Small intestine (tissue), 7 donors: ENCODE data around the gene LIMA1. TPM values are rescaled to one million over a fixed set of nuclear protein-coding genes. Genes with fewer than 3 reads are reported as not detected.
A peak's percentile ranks its signal among the peaks of the same experiment; 100 is the strongest.
"Not testable (repeated sequence)": the region's sequence is repeated elsewhere in the genome, so short reads cannot be mapped to it uniquely, and the experiment has no call there.

Experiments used
- DNase-seq, 2 donors: peaks; one replicate each; pipeline versions ENCODE4 v3.0.0 to v3.0.0-alpha.2; 2013
- FAIRE-seq: peaks from 2 replicates; lab custom pipeline; 2012; peaks lifted over from hg19 to GRCh38; lab: Jason Lieb, UNC
- H3K27ac ChIP-seq, 3 donors: one replicate each; pipeline ENCODE4 v1.5.1; 2013; ENCODE audit warnings: low read length in 2 of 3, mild to moderate bottlenecking in 2 of 3, control low read depth in 1 of 3, inconsistent platforms in 1 of 3, low read depth in 1 of 3, moderate library complexity in 1 of 3
- H3K27me3 ChIP-seq, 3 donors: one replicate each; pipeline ENCODE4 v1.6.1; 2013; ENCODE audit warnings: low read length in 3 of 3, inconsistent platforms in 1 of 3; ENCODE audit not compliant: control insufficient read depth in 3 of 3, insufficient read depth in 3 of 3
- H3K36me3 ChIP-seq, 3 donors: one replicate each; pipeline ENCODE4 v1.6.1; 2013; ENCODE audit warnings: low read length in 3 of 3, inconsistent platforms in 1 of 3, low read depth in 1 of 3, mild to moderate bottlenecking in 1 of 3, moderate library complexity in 1 of 3; ENCODE audit not compliant: control insufficient read depth in 3 of 3, insufficient read depth in 2 of 3
- H3K4me1 ChIP-seq, 3 donors: one replicate each; pipeline ENCODE4 v1.6.1; 2013; ENCODE audit warnings: low read length in 2 of 3, inconsistent platforms in 1 of 3, low read depth in 1 of 3, mild to moderate bottlenecking in 1 of 3, moderate library complexity in 1 of 3; ENCODE audit not compliant: control insufficient read depth in 3 of 3, insufficient read depth in 2 of 3
- H3K4me3 ChIP-seq, 3 donors: one replicate each; pipeline ENCODE4 v1.5.1; 2013; ENCODE audit warnings: low read length in 3 of 3, control low read depth in 1 of 3, inconsistent platforms in 1 of 3, low read depth in 1 of 3, mild to moderate bottlenecking in 1 of 3, moderate library complexity in 1 of 3
- H3K9me3 ChIP-seq, 2 donors: one replicate each; pipeline ENCODE4 v1.6.1; 2013; ENCODE audit warnings: low read depth in 1 of 2, low read length in 1 of 2; ENCODE audit not compliant: control insufficient read depth in 2 of 2, insufficient read depth in 1 of 2
- WGBS, 3 donors: extraction: QIAGEN DNeasy Blood & Tissue Kit; methylation state at CpG; one replicate each; pipeline ENCODE4 v1.1.7; 2013; 5-methylcytosine and 5-hydroxymethylcytosine counted together
- polyA plus RNA-seq, 4 donors: library from polyadenylated mRNA; stranded (reverse) in 3 of 4; unstranded in 1 of 4; fragments of 200-250 nt in 3 of 4; fragments of 120-200 nt in 1 of 4; gene quantifications; one replicate each; pipeline versions ENCODE4 v1.2.1 to v1.2.3, GENCODE V29; 2013
- donor health status: healthy with polysubstance abuse.
- donor health status: control.
- donor health status: control.
- donor health status: Bipolar disorder and iron deficiency.
- donor health status: healthy.

The LIMA1 gene
- polyA plus RNA-seq, 4 donors, result 89.7 to 219 (median 114) TPM

- 71 to 80% (median 77%) methylated on average over 4 of the region's 4 CpGs for WGBS, 3 donors
- DNase-seq, result no peak
- H3K27ac ChIP-seq, result peak overlapping the region in 1 of 3 donors; percentile 72
- H3K9me3 ChIP-seq, result no peaks in the 10 kb centered on the region
- H3K4me1 ChIP-seq, result peaks cover 3 to 50% (median 12%) of the 10 kb centered on the region in 3 donors
- no peak overlapping the region for H3K4me3 ChIP-seq
- no peak for FAIRE-seq
- no peaks in the 10 kb centered on the region for H3K27me3 ChIP-seq
- H3K36me3 ChIP-seq, result peaks cover 0 to 11% (median 0%) of the 10 kb centered on the region in 3 donors
Observed at GRCh38 chr12:50279501-50279900, 3.8 kb downstream of the LIMA1 start.

- FAIRE-seq (no peak), DNase-seq (no peak)
- Histone ChIP-seq H3K36me3 (peaks cover 0 to 23% (median 0%) of the 10 kb centered on the region in 3 donors), H3K9me3 (no peaks in the 10 kb centered on the region), H3K27ac (peak overlapping the region; percentile 50 to 88 (median 81)), H3K4me3 (no peak overlapping the region), H3K27me3 (no peaks in the 10 kb centered on the region), H3K4me1 (peaks cover 2 to 53% (median 10%) of the 10 kb centered on the region in 3 donors)
- WGBS, 3 donors, result 37 to 57% (median 44%) methylated on average over 3 of the region's 3 CpGs
Observed at GRCh38 chr12:50276912-50277671, 6.2 kb downstream of the LIMA1 start.

- H3K4me1 ChIP-seq, result peaks cover 2 to 61% (median 10%) of the 10 kb centered on the region in 3 donors
- FAIRE-seq (no peak), DNase-seq (peak in 1 of 2 donors; percentile 57)
- H3K27ac ChIP-seq, result peak overlapping the region; percentile 86 to 88 (median 87)
- no peak overlapping the region for H3K4me3 ChIP-seq
- no peaks in the 10 kb centered on the region for H3K9me3 ChIP-seq
- H3K36me3 ChIP-seq, result peaks cover 0 to 24% (median 0%) of the 10 kb centered on the region in 3 donors
- WGBS, 3 donors, result 26 to 61% (median 48%) methylated on average over 2 of the region's 2 CpGs
- H3K27me3 ChIP-seq, result no peaks in the 10 kb centered on the region
Observed at GRCh38 chr12:50276068-50276467, 7.3 kb downstream of the LIMA1 start.

- 0 to 11% (median 8%) methylated on average over 1 of the region's 1 CpG for WGBS, 3 donors
- DNase-seq (peak; percentile 79 to 93), FAIRE-seq (no peak)
- H3K27me3 ChIP-seq, result no peaks in the 10 kb centered on the region
- no peaks in the 10 kb centered on the region for H3K9me3 ChIP-seq
- peak overlapping the region; percentile 86 to 88 (median 87) for H3K27ac ChIP-seq
- peaks cover 2 to 65% (median 10%) of the 10 kb centered on the region in 3 donors for H3K4me1 ChIP-seq
- peaks cover 0 to 24% (median 0%) of the 10 kb centered on the region in 3 donors for H3K36me3 ChIP-seq
- H3K4me3 ChIP-seq, result no peak overlapping the region
Observed at GRCh38 chr12:50275556-50275955, 7.8 kb downstream of the LIMA1 start.

- H3K4me1 ChIP-seq, result peaks cover 2 to 62% (median 10%) of the 10 kb centered on the region in 3 donors
- peaks cover 0 to 26% (median 0%) of the 10 kb centered on the region in 3 donors for H3K36me3 ChIP-seq
- DNase-seq, H3K4me3 ChIP-seq, FAIRE-seq, H3K27me3 ChIP-seq, H3K9me3 ChIP-seq: not testable (repeated sequence)
- H3K27ac ChIP-seq, result peak overlapping the region; percentile 67 to 88 (median 85)
- 52 to 70% (median 64%) methylated on average over 5 of the region's 5 CpGs for WGBS, 3 donors
Observed at GRCh38 chr12:50275127-50275526, 8.2 kb downstream of the LIMA1 start.

GRCh38 chr12:50271724-50272247, 11.5 kb downstream of the LIMA1 start:
- no peak for FAIRE-seq
- 16 to 36% (median 34%) methylated on average over 2 of the region's 2 CpGs for WGBS, 3 donors
- H3K4me1 ChIP-seq, result peaks cover 0 to 56% (median 2%) of the 10 kb centered on the region in 3 donors

GRCh38 chr12:50268482-50268881, 14.8 kb downstream of the LIMA1 start:
- 92 to 95% (median 94%) methylated on average over 2 of the region's 2 CpGs for WGBS, 3 donors
- no peak overlapping the region for H3K4me3 ChIP-seq

More at GRCh38 chr12:50271724-50272247, 11.5 kb downstream of the LIMA1 start:
- no peaks in the 10 kb centered on the region for H3K27me3 ChIP-seq
- peak overlapping the region; percentile 62 to 81 (median 70) for H3K27ac ChIP-seq
- H3K9me3 ChIP-seq, result no peaks in the 10 kb centered on the region
- peak in 1 of 2 donors; percentile 66 for DNase-seq
- no peak overlapping the region for H3K4me3 ChIP-seq
- peaks cover 0 to 36% (median 0%) of the 10 kb centered on the region in 3 donors for H3K36me3 ChIP-seq

GRCh38 chr12:50265770-50266524, 17.4 kb downstream of the LIMA1 start:
- Histone ChIP-seq H3K27me3 (no peaks in the 10 kb centered on the region), H3K4me3 (no peak overlapping the region), H3K4me1 (peaks cover 0 to 14% (median 1%) of the 10 kb centered on the region in 3 donors), H3K9me3 (no peaks in the 10 kb centered on the region), H3K27ac (no peak overlapping the region), H3K36me3 (peaks cover 0 to 34% (median 0%) of the 10 kb centered on the region in 3 donors)
- DNase-seq (no peak), FAIRE-seq (no peak)
- WGBS, 3 donors, result 75 to 80% (median 77%) methylated on average over 1 of the region's 1 CpG

More at GRCh38 chr12:50268482-50268881, 14.8 kb downstream of the LIMA1 start:
- no peak overlapping the region for H3K27ac ChIP-seq
- H3K4me1 ChIP-seq, result peaks cover 0 to 29% (median 0%) of the 10 kb centered on the region in 3 donors
- no peak for FAIRE-seq
- H3K27me3 ChIP-seq, result no peaks in the 10 kb centered on the region
- peaks cover 0 to 36% (median 0%) of the 10 kb centered on the region in 3 donors for H3K36me3 ChIP-seq
- no peak for DNase-seq
- no peaks in the 10 kb centered on the region for H3K9me3 ChIP-seq
